Embryonic facial prominence (tissue), 1 donor: Measurements from ENCODE around the gene MEAK7.

Experiments used
- DNase-seq: peaks from one replicate; pipeline ENCODE4 v3.0.0-alpha.2; 2016; ENCODE audit errors: extremely low spot score

MEAK7 gene

GRCh38 chr16:84504420-84505248 is at the start of gene MEAK7:
MEAK7 (minus strand) TSS chr16:84504659; CDS start chr16:84498086, 6,573 bp downstream.
- peak; percentile 93 for DNase-seq

- DNase-seq: no peak
Measured at GRCh38 chr16:84553873-84554399, 49.5 kb upstream of the MEAK7 start.

GRCh38 chr16:84552135-84552534 is 47.7 kb upstream of the MEAK7 start:
- DNase-seq: no peak

GRCh38 chr16:84550096-84550495 is 45.6 kb upstream of the MEAK7 start:
- DNase-seq: no peak

- DNase-seq: no peak
Measured at GRCh38 chr16:84548971-84549844, 44.7 kb upstream of the MEAK7 start.

GRCh38 chr16:84548508-84548907 is 44.0 kb upstream of the MEAK7 start:
- DNase-seq: no peak

GRCh38 chr16:84547546-84548061 is 43.1 kb upstream of the MEAK7 start:
- no peak for DNase-seq

GRCh38 chr16:84546669-84547545 is 42.4 kb upstream of the MEAK7 start:
- no peak for DNase-seq

GRCh38 chr16:84545114-84545737 is 40.8 kb upstream of the MEAK7 start:
- DNase-seq: no peak

- DNase-seq: no peak
Measured at GRCh38 chr16:84544031-84544773, 39.7 kb upstream of the MEAK7 start.

GRCh38 chr16:84543253-84543652 is 38.8 kb upstream of the MEAK7 start:
- DNase-seq: no peak

GRCh38 chr16:84541999-84542817 is 37.7 kb upstream of the MEAK7 start:
- no peak for DNase-seq

- no peak for DNase-seq
Measured at GRCh38 chr16:84540194-84540593, 35.7 kb upstream of the MEAK7 start.

- DNase-seq: no peak
Measured at GRCh38 chr16:84538222-84538840, 33.9 kb upstream of the MEAK7 start.

GRCh38 chr16:84537491-84538151 is 33.2 kb upstream of the MEAK7 start:
- no peak for DNase-seq

- no peak for DNase-seq
Measured at GRCh38 chr16:84535851-84536250, 31.4 kb upstream of the MEAK7 start.

GRCh38 chr16:84535408-84535807 is 30.9 kb upstream of the MEAK7 start:
- no peak for DNase-seq

GRCh38 chr16:84534815-84535214 is 30.4 kb upstream of the MEAK7 start:
- DNase-seq: no peak
